ENCODE data around the gene RGS3. TPM values are rescaled to one million over a fixed set of nuclear protein-coding genes. Genes with fewer than 3 reads are reported as not detected.

RGS3 gene
- total and polyA plus RNA-seq, 10 of the 15 experiments (the other 5 are each of a cell fraction or from before 2014, with no cell fraction given), result 2.9 to 138 (median 28.8) TPM

- Histone ChIP-seq H3K79me2 (ENCODE audit: control insufficient read depth, insufficient read depth, low read length) (peaks cover 48% of the 10 kb centered on the region), H3K9ac (ENCODE audit: control insufficient read depth, insufficient read depth, low read length) (peak overlapping the region; percentile 79), H3K27me3 (replicated peaks in 1 of 2; ENCODE audit: control insufficient read depth in 2 of 2, insufficient read depth in 2 of 2, low read length in 1 of 2) (no peaks in the 10 kb centered on the region), H3K9me3 (replicated peaks; ENCODE audit: control insufficient read depth, insufficient read depth, low read length) (no peaks in the 10 kb centered on the region), H3K4me3 (peak overlapping the region; percentile 90), H3K4me1 (ENCODE audit: control insufficient read depth, insufficient read depth, low read length) (peaks cover 39% of the 10 kb centered on the region), H3K27ac (ENCODE audit: control insufficient read depth, insufficient read depth) (peak overlapping the region; percentile 85), H2AFZ (ENCODE audit: control insufficient read depth, low read depth, low read length) (peak overlapping the region; percentile 75), H4K20me1 (ENCODE audit: control insufficient read depth, insufficient read depth) (no peaks in the 10 kb centered on the region), H3K36me3 (ENCODE audit: control insufficient read depth in 2 of 2, insufficient read depth in 2 of 2, low read length in 1 of 2) (0 out of 4 replicates have a peak, but pooled peaks cover 0 to 3% of the 10 kb centered on the region in 2 experiments), H3K4me2 (ENCODE audit: control insufficient read depth, insufficient read depth) (peak overlapping the region; percentile 100)
- ATAC-seq (peak; percentile 80), DNase-seq (ENCODE audit: low read depth, low spot score) (peak; percentile 98), FAIRE-seq (peak; percentile 85)
- SMC1A ChIA-PET (ENCODE audit: uncharacterized antibody, unreplicated experiment), result interaction anchor here (0.7 to 18.5 kb wide), 25 partner anchors 9 to 242 kb away, joined by 3 to 323 read pairs (median 5); partner anchors contain the start of gene CDC26
- in situ Hi-C loops (cut with MboI) (no loop called here), intact Hi-C loops (cut with micrococcal nuclease; ENCODE audit: unreplicated experiment) (loop anchor here (1.0 to 2.0 kb wide), 3 partner anchors 62 to 242 kb away; partner anchors contain the start of genes CDC26 and PRPF4)
- BruUV-seq (replicated peaks), result no TSS peak
- WGBS (ENCODE audit: insufficient coverage, insufficient replicate concordance, low lambda C conversion rate, missing lambda C conversion rate), result 4% methylated on average over 8 of the region's 8 CpGs
- RAD21 ChIA-PET (ENCODE audit: unreplicated experiment), result interaction anchor here (0.7 to 15.3 kb wide), 21 partner anchors 8 to 298 kb away, joined by 3 to 481 read pairs (median 4); partner anchors contain the start of genes C9orf43, CDC26, POLE3 and PRPF4
- POLR2A ChIA-PET, result interaction anchor here (0.6 to 14.0 kb wide), 11 partner anchors 10 to 878 kb away, joined by 3 to 233 read pairs (median 4); partner anchors contain the start of genes C9orf43 and POLE3
- CTCF ChIA-PET, result interaction anchor here (0.6 to 12.5 kb wide), 18 partner anchors 6 to 297 kb away, joined by 3 to 199 read pairs (median 7); partner anchors contain the start of genes C9orf43 and POLE3
- peak; percentile 90; the same call in 1 of the 2 replicates for TF ChIP-seq PAX5 (IDR thresholded peaks at IDR 0.05; ENCODE audit: borderline replicate concordance, low read depth, low read length)
- TF ChIP-seq FOXK2 (IDR thresholded peaks at IDR 0.05), result no peak
- no peak for TF ChIP-seq IRF3 (IDR thresholded peaks at IDR 0.05)
- TF ChIP-seq ATF7 (IDR thresholded peaks at IDR 0.05; ENCODE audit: low read depth), result peak; percentile 85
- TF ChIP-seq TCF3 (IDR thresholded peaks at IDR 0.05; ENCODE audit: borderline replicate concordance, insufficient read depth, low read depth, low read length), result peak; percentile 67; the same call in 1 of the 2 replicates
- TF ChIP-seq SMAD5 (IDR thresholded peaks at IDR 0.05; ENCODE audit: low read depth), result no peak
- peak; percentile 82 for TF ChIP-seq IKZF1 (conservative IDR thresholded peaks at IDR 0.05)
- TF ChIP-seq TCF12 (IDR thresholded peaks at IDR 0.05; ENCODE audit: low read depth, low read length), result peak; percentile 82
- TF ChIP-seq PAX8 (IDR thresholded peaks at IDR 0.05), result no peak
- no peak for TF ChIP-seq ZNF24 (IDR thresholded peaks at IDR 0.05)
- TF ChIP-seq USF2 (IDR thresholded peaks at IDR 0.05; ENCODE audit: borderline replicate concordance, low read depth, low read length), result no peak
- TF ChIP-seq SUPT20H (IDR thresholded peaks at IDR 0.05; ENCODE audit: borderline replicate concordance, control insufficient read depth, low read depth, low read length), result no peak
- TF ChIP-seq SIN3A (IDR thresholded peaks at IDR 0.05; ENCODE audit: low read depth, low read length), result peak; percentile 55; the same call in 1 of the 2 replicates
- peak; percentile 74 for TF ChIP-seq SMAD1 (IDR thresholded peaks at IDR 0.05; ENCODE audit: low read depth, partially characterized antibody)
- TF ChIP-seq ZNF274 (IDR thresholded peaks at IDR 0.05; ENCODE audit: insufficient read depth, insufficient read length), result no peak
- no peak for TF ChIP-seq IRF5 (IDR thresholded peaks at IDR 0.05; ENCODE audit: borderline replicate concordance)
- peak; percentile 98 for TF ChIP-seq HDGF (IDR thresholded peaks at IDR 0.05)
- peak; percentile 78; the same call in 1 of the 2 replicates for TF ChIP-seq GATAD2B (conservative IDR thresholded peaks at IDR 0.05; ENCODE audit: low read depth)
- no peak for TF ChIP-seq NR2C2 (IDR thresholded peaks at IDR 0.05; ENCODE audit: borderline replicate concordance, control insufficient read depth, insufficient read length, low read depth)
- 0 out of 2 replicates have a peak, but pooled peaks have one; percentile 54 for TF ChIP-seq TAF1 (IDR thresholded peaks at IDR 0.05; ENCODE audit: borderline replicate concordance, low read depth, low read length)
- TF ChIP-seq NFXL1 (IDR thresholded peaks at IDR 0.05; ENCODE audit: borderline replicate concordance), result no peak
- no peak for TF ChIP-seq JUNB (IDR thresholded peaks at IDR 0.05)
These were observed 53.5 kb downstream of the RGS3 start for GRCh38 chr9:113516840-113517577.

Data from GM12878 (cell line).